ENCODE data around the gene MUC5AC. TPM values are rescaled to one million over a fixed set of nuclear protein-coding genes. Genes with fewer than 3 reads are reported as not detected.
"Not testable (repeated sequence)": the region's sequence is repeated elsewhere in the genome, so short reads cannot be mapped to it uniquely, and the experiment has no call there.

MUC5AC gene
- total RNA-seq, 2 experiments from 2014 or later: not detected

DNA sequence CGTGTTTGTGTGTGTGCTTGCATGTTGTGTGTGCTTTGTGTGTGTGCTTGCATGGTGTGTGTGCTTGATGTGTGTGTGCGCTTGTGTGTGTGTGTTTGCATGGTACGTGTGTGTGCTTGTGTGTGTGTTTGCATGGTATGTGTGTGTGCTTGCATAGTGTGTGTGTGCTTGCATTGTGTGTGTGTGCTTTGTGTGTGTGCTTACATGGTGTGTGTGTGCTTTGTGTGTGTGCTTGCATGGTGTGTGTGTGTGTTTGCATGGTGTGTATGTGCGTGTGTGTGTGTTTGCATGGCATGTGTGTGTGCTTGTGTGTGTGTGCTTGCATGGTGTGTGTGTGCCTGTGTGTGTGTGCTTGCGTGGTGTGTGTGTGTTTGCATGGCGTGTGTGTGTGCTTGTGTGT, 10.0 kb upstream of the MUC5AC start:
- peaks cover 3% of the 10 kb centered on the region for H3K4me1 Mint-ChIP-seq
- H3K4me3 Mint-ChIP-seq: no peak overlapping the region
- peaks cover 32% of the 10 kb centered on the region for H3K9me3 Mint-ChIP-seq

DNA sequence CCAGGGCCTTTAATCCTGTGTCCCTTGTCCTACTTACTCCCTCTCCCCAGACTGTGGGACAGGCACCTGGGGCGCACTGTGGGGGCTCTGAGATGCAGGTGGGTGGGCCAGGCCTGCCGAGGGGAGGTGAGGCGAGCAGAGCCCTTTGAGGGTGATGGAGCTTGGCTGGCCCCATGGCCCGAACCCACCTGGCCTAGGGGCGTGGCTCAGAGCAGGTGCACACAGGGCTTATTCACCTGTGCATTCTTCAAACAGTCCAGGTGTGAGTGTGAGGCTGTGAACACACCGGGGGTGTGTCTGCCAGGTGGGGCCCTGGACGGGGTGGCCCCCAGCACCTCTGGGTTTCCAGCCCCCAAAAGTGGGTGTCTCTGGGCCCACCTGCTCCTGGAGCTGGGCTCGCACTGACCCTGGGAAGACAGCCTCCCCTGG, 9.0 kb upstream of the MUC5AC start:
- CTCF ChIA-PET: no interaction called here

More for the DNA sequence above, 10.0 kb upstream of the MUC5AC start:
- H3K36me3 Mint-ChIP-seq (ENCODE audit: low read depth): peaks cover 3% of the 10 kb centered on the region
- POLR2A ChIA-PET: no interaction called here
- peaks cover 6% of the 10 kb centered on the region for H3K27me3 Mint-ChIP-seq
- CTCF ChIA-PET: no interaction called here
- H3K27ac Mint-ChIP-seq: no peak overlapping the region
- DNase-seq: no peak

DNA sequence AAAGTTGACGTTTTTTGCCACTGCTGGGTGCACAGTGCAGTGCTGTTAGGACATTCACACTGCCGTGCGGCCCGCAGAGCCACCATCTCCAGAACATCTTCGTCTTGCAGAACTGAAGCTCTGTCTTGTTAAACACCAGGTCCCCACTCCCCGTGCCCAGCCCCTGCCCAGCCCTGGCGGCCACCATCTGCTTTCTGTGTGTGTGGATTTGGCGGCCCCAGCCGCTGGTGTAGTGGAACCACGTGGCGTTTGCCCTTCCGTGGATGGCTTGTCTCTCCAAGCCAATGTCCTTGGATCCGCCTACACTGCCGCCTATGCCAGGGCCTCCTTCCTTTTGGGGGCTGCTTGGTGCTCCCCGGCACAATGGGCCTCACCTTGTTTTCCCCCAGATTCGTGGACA, 8.2 kb upstream of the MUC5AC start:
- CTCF ChIA-PET: no interaction called here
- H3K36me3 Mint-ChIP-seq (ENCODE audit: low read depth): no peaks in the 10 kb centered on the region
- no peak for DNase-seq

More for the DNA sequence above, 9.0 kb upstream of the MUC5AC start:
- H3K27me3 Mint-ChIP-seq: no peaks in the 10 kb centered on the region
- H3K9me3 Mint-ChIP-seq: peaks cover 23% of the 10 kb centered on the region
- POLR2A ChIA-PET: no interaction called here
- peaks cover 3% of the 10 kb centered on the region for H3K4me1 Mint-ChIP-seq
- no peak overlapping the region for H3K27ac Mint-ChIP-seq
- no peaks in the 10 kb centered on the region for H3K36me3 Mint-ChIP-seq (ENCODE audit: low read depth)
- DNase-seq: peak; percentile 11
- no peak overlapping the region for H3K4me3 Mint-ChIP-seq

DNA sequence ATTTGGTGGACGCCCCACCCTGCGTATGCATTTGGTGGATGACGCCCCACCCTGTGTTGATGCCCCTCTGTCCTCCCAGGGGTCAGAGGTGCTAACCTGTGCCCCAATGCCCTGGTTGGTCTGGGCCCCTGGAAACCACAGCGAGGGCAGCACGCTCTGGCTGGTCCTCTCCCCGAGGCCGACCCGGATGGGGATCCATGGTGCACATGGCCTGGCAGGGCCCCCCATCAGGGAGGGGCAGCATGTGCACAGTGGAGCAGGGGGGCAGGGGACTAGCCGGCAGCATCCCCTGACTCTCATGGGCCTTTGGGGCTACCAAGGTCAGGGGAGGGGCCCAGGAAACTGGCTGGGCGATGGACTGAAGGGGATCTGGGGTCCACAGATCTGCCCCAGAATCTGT, 7.6 kb upstream of the MUC5AC start:
- Mint-ChIP-seq H3K4me3 (no peak overlapping the region), H3K27ac (no peak overlapping the region), H3K36me3 (ENCODE audit: low read depth) (no peaks in the 10 kb centered on the region), H3K4me1 (peaks cover 3% of the 10 kb centered on the region), H3K9me3 (peaks cover 20% of the 10 kb centered on the region), H3K27me3 (no peaks in the 10 kb centered on the region)
- no peak for DNase-seq
- ChIA-PET CTCF (no interaction called here), POLR2A (no interaction called here)

More for the DNA sequence above, 8.2 kb upstream of the MUC5AC start:
- no peaks in the 10 kb centered on the region for H3K27me3 Mint-ChIP-seq
- H3K27ac Mint-ChIP-seq: no peak overlapping the region
- POLR2A ChIA-PET: no interaction called here
- peaks cover 3% of the 10 kb centered on the region for H3K4me1 Mint-ChIP-seq
- H3K4me3 Mint-ChIP-seq: no peak overlapping the region
- H3K9me3 Mint-ChIP-seq: peaks cover 20% of the 10 kb centered on the region

DNA sequence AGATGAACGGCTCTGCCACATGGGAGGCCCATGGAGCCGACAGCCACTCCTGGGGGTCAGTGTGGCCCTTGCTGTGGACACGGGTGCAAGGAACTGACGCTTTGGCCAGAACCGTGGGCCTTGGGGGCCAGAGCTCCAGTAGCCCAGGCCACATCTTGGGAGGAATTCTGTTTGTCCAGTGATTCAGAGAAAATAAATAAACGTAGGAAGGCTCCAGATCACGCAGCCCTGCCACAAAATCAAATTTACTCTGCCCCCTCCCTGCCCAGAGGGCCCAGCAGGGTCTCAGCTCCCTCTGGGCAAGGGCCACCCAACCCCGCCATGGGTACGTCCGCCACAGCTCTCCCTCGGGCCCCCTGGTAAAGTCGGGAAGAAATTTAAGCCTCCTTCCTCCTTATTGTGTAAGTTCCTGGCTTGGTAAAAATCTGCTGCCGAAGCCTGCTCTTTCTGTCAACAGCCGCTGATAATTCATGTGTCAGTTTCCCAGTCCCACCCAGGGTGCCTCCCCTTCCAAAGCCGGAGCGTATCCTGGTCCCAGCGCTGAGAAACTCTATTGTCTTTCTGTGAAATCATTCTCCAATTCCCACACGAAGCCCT, 6.9 kb upstream of the MUC5AC start:
- H3K27ac Mint-ChIP-seq: no peak overlapping the region
- H3K9me3 Mint-ChIP-seq: peaks cover 18% of the 10 kb centered on the region
- H3K27me3 Mint-ChIP-seq: no peaks in the 10 kb centered on the region
- CTCF ChIA-PET: no interaction called here
- no peak overlapping the region for H3K4me3 Mint-ChIP-seq
- no peak for DNase-seq
- POLR2A ChIA-PET: no interaction called here
- peaks cover 3% of the 10 kb centered on the region for H3K4me1 Mint-ChIP-seq
- no peaks in the 10 kb centered on the region for H3K36me3 Mint-ChIP-seq (ENCODE audit: low read depth)

DNA sequence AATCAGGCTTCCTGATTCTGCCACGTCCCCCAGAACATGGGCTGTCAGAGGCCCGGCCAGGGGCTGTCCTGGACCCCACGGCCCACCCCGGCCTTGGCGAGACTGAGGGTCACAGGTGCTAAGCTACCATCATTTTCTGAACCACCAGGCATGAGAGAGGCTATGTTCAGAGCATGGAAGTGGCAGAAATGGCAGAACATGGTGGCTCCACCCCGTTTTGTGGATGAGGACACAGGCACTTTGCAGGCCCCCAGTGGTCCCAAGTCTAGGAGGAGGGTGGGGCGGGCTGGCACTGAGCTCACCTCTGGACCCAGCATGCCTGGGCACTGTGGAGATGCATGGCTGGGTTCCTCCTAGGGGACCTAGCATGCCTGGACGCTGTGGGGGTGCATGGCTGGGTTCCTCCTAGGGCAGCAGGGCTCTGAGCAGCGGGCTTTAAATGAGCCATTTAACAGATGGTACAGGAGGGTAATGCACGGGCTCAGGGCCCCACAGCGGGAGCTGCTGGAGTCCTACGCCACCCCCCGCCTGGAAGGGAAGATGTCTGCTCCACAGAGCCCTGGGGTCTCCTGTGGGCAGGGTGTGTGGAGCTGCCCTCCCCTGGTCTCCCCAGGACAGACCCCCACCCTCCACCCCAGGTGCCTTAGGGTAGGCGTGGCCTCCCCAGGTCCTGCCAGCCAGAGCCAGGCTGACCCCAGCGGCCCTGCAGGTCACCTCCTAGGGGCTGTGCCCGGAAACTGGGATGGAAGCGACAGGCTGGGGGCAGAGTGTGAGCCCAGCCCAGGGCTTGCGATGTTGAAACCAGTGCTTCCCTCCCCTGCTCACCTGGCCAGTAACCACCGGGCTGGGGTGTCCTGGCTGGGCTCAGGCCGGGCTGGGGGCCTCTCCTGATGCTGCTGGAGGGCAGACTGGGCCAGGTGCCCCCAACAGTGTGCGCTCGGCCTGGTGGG, 6.1 kb upstream of the MUC5AC start:
- peaks cover 3% of the 10 kb centered on the region for H3K4me1 Mint-ChIP-seq
- no peak for DNase-seq
- POLR2A ChIA-PET: interaction anchor here (0.5 kb wide), 1 partner anchor 757 kb away, joined by 3 read pairs; no protein-coding TSS in a partner anchor
- H3K9me3 Mint-ChIP-seq: peaks cover 15% of the 10 kb centered on the region
- no peak overlapping the region for H3K27ac Mint-ChIP-seq
- H3K27me3 Mint-ChIP-seq: no peaks in the 10 kb centered on the region
- no peak overlapping the region for H3K4me3 Mint-ChIP-seq
- no peaks in the 10 kb centered on the region for H3K36me3 Mint-ChIP-seq (ENCODE audit: low read depth)
- CTCF ChIA-PET: no interaction called here

DNA sequence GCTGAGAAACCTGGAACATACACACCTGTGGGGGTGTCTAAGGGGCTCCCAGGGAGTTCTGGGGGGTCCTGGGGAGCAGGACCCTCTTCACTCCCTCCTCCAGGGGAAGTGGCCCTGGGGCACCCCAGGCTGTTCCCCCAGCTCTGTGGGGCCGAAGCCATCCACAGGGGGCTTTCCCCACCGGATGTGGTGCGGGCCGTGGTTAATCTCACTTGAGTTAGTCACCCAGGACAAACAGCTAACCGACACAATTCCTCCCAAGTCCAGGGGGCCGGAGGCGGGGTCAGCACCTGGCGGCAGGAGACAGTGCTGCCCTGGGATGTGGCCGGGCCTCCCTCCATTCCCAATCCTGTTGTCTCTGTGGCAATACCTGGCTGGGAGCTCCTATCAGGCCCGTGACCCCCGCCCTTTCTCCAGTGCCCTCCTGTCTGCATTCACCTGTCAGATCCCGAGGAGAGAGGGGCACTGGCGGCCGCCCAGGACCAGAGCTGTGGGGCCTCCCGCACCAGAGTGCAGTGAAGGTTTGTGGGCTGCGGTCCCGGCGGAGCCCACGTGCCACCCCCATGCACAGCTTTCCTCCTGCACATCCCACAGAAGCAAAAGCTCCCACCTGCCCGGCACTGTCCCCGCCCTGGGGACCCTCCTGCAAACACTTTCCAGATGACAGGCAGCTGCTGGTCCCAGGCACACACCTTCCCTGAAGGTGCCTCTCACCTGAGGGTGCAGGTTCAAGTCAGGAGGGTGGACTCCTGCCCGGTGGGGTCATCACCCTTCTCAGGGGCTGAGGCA, 5.2 kb upstream of the MUC5AC start:
- no peaks in the 10 kb centered on the region for H3K27me3 Mint-ChIP-seq
- H3K27ac Mint-ChIP-seq: no peak overlapping the region
- H3K4me1 Mint-ChIP-seq: peaks cover 3% of the 10 kb centered on the region
- ChIA-PET CTCF (no interaction called here), POLR2A (interaction anchor here (0.5 kb wide), 1 partner anchor 756 kb away, joined by 3 read pairs; no protein-coding TSS in a partner anchor)
- no peak overlapping the region for H3K4me3 Mint-ChIP-seq
- peak; percentile 40 for DNase-seq
- no peaks in the 10 kb centered on the region for H3K36me3 Mint-ChIP-seq (ENCODE audit: low read depth)
- H3K9me3 Mint-ChIP-seq: peaks cover 7% of the 10 kb centered on the region

DNA sequence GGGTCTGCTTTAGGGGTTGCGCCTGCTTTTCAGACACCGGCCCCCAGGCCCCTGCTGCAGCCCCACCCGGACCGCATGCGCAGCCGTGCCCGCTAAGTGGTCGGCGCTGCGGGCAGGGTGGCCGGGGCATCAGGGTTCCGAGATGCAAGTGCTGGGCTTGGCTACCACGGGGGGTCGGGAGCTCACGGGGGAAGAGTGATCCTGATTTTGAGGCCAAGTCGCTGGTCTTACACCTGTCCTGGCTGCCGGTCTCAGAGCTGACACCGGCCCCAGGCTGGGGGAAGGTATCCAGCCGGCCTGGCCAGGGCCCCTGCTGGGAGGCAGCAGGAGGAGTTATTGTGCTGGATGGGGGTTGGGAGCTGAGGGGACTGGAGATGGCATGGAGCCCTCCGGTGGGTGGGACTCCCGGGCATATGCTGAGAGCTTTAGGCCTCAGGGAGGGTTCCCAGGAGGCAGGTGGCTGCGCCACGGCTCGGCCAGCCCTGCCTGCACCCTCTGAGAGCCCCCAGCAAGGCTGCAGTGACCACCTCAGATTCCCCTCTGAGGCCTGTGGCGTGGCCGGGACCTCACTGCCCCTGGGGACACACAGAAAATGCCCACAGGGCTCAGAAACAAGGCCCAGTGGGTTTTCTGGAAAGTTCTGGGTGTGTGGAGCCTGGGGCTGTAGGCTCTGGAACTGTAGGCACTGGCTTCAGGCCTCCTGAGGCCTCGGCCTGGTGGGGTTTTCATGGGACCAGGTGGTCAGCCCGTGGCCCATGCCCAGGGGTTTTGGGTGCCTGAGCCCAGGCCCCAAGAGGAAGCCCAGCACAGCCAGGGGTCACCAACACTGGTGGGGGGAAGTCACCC, 4.4 kb upstream of the MUC5AC start:
- H3K27me3 Mint-ChIP-seq: no peaks in the 10 kb centered on the region
- CTCF ChIA-PET: no interaction called here
- no peak overlapping the region for H3K4me3 Mint-ChIP-seq
- DNase-seq: no peak
- POLR2A ChIA-PET: no interaction called here
- H3K9me3 Mint-ChIP-seq: peaks cover under 1% of the 10 kb centered on the region
- peaks cover 3% of the 10 kb centered on the region for H3K4me1 Mint-ChIP-seq
- H3K27ac Mint-ChIP-seq: no peak overlapping the region
- no peaks in the 10 kb centered on the region for H3K36me3 Mint-ChIP-seq (ENCODE audit: low read depth)

DNA sequence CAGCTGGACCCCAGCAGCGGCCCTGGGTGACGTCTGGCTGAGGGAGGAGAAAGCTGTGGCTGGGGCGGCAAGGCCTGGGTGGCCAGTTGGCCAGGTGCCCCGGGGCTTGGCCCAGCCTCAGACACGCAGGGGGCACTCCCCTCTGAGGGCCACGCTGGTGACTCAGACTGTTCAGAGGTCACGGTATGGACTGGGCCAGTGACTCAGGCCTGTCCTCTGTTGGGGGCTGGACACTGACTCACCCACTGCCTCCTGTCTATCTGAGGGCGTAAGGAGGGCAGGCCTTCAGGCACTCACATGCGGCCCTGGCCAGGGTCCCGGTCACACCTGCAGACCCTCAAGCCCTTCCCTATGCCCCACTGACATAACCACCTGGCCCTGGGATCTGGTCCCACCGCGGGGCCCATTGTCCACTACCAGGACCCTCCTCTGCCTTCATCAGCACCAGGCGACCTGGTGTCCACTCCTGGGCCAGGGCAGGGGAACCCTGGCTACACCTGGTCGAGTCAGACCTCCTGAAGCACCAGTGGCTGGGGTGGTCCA, 3.7 kb upstream of the MUC5AC start:
- DNase-seq: no peak

DNA sequence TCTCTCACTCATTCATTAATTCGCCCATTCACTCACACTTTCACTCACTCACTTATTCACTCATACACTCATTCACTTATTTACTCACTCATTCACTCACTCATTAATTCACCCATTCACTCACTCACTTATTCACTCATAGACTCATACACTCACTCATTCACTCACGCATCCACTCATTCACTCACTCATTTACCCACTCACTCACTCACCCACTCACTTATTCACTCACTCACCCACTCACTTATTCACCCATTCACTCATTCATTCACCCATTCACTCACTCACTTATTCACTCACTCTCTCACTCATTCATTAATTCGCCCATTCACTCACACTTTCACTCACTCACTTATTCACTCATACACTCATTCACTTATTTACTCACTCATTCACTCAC, 3.1 kb upstream of the MUC5AC start:
- H3K4me3 Mint-ChIP-seq; H3K27ac Mint-ChIP-seq; H3K4me1 Mint-ChIP-seq; POLR2A ChIA-PET; H3K36me3 Mint-ChIP-seq (ENCODE audit: low read depth); DNase-seq; CTCF ChIA-PET; H3K9me3 Mint-ChIP-seq; H3K27me3 Mint-ChIP-seq: not testable (repeated sequence)

More for the DNA sequence above, 3.7 kb upstream of the MUC5AC start:
- Mint-ChIP-seq H3K4me1 (peaks cover 3% of the 10 kb centered on the region), H3K9me3 (no peaks in the 10 kb centered on the region), H3K27me3 (no peaks in the 10 kb centered on the region), H3K27ac (no peak overlapping the region), H3K36me3 (ENCODE audit: low read depth) (no peaks in the 10 kb centered on the region), H3K4me3 (no peak overlapping the region)
- ChIA-PET POLR2A (no interaction called here), CTCF (no interaction called here)

DNA sequence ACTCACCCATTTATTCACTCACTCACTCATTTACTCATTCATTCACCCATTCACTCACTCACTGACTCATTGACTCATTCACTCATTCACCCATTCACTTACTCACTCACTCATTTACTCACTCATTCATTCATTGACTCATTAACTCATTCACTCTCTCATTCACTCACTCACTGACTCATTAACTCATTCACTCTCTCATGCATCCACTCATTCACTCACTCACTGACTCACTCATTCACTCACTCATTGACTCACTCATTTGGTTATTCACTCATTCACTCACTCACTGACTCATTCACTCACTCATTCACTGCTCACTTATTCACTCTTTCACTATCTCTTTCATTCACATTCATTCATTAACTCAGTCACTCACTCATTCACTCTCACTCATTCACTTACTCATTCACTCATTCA, 2.5 kb upstream of the MUC5AC start:
- Mint-ChIP-seq H3K27ac (no peak overlapping the region), H3K4me3 (no peak overlapping the region), H3K4me1 (peaks cover 3% of the 10 kb centered on the region), H3K36me3 (ENCODE audit: low read depth) (no peaks in the 10 kb centered on the region), H3K9me3 (no peaks in the 10 kb centered on the region), H3K27me3 (no peaks in the 10 kb centered on the region)
- ChIA-PET POLR2A (no interaction called here), CTCF (no interaction called here)
- DNase-seq: no peak

DNA sequence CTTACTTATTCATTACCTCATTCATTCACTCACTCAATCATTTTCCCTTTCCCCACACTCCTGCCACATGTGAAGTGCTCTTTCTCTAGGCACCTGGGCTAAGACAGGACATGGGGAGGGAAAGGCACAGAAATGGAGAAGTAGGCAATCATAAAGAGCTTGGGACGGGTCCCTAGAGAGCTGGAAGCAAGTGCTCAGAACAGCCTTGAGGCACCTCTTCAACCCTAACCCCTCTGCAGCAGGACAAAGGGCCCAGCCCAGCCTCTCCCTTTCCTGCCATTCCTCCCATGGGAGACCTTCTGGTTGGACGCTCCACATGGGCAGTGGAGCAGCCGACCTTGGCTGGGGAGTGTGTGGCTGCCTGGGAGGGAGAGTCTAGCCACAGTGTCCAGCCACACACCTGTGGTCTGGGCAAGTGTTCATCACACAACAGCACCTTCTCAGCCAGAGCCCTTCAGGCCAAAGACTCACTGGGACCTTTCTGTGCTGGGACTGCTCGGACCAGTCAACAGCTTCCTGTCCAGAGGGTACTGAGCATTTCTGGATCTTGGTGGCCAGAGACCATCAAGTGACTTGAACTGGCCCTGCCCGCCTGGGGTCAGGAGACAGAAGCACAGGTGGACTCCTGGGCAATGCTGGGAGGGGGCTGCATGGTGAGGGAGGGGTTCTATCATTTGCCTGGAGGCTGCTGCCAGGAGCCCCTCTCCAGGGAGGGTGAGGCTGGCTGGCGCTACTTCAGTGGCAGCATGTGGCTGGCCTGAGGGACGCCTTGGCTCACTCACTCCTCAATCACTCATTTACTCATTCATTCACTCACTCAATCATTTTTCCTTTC, 1.0 kb upstream of the MUC5AC start:
- Mint-ChIP-seq H3K27me3 (no peaks in the 10 kb centered on the region), H3K4me1 (peaks cover 3% of the 10 kb centered on the region), H3K27ac (no peak overlapping the region), H3K9me3 (no peaks in the 10 kb centered on the region), H3K4me3 (no peak overlapping the region), H3K36me3 (ENCODE audit: low read depth) (no peaks in the 10 kb centered on the region)
- DNase-seq: no peak
- CTCF ChIA-PET: no interaction called here
- POLR2A ChIA-PET: no interaction called here
